GM19351 (cell line): Measurements from ENCODE around the gene RILP.

Source experiments
- ATAC-seq: cut with Tn5 transposase; IDR thresholded peaks from one replicate; pipeline ENCODE4 v1.9.1; 2021; ENCODE audit warnings: mild to moderate bottlenecking, moderate library complexity; ENCODE audit not compliant: unreplicated experiment

Gene RILP

DNA sequence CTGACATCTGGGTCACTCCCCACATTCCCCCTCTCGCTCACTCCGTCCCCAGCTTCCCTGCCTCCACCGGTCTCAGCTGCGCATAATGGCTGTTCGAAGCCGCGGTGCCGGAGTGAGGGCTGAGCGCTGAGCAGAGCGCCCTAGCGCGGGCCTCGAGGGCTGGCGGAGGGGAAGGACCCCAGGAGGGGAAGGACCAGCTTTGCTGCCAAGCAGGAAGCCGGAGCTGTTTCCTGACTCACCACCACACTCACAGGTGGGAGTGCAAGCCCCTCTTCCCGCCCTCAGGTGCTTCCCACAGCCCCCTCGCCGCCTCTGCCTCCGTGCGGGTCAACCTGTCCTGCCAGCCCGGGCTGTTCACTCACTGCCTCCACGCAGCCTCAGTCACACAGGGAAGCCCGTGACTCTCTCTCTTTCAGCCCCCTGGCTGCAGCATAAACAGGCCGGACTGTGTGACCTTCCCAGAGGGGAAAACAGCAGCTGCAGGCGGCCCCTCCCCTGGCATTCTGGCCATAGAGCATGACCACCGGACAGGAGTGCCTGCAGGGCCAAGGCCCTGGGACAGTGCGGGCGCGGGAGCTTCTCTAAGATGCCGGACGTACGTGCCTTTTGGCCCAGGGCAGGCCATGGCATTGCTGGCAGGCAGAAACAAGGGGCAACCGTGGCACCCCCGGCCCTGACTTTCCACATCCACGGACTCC is 44.7 kb downstream of the RILP start:
- no peak for ATAC-seq

DNA sequence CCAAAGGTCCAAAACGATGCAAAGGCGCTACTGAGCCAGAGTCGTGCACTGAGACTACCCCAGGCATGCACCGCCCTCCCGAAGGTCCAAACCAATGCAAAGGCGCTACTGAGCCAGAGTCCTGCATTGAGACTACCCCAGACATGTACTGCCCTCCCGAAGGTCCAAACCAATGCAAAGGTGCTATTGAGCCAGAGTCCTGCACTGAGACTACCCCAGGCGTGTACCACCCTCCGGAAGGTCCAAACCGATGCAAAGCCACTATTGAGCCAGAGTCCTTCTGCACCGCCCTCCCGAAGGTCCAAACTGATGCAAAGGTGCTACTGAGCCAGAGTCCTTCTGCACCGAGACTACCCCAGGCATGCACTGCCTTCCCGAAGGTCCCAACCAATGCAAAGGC is 48.1 kb downstream of the RILP start:
- no peak for ATAC-seq

DNA sequence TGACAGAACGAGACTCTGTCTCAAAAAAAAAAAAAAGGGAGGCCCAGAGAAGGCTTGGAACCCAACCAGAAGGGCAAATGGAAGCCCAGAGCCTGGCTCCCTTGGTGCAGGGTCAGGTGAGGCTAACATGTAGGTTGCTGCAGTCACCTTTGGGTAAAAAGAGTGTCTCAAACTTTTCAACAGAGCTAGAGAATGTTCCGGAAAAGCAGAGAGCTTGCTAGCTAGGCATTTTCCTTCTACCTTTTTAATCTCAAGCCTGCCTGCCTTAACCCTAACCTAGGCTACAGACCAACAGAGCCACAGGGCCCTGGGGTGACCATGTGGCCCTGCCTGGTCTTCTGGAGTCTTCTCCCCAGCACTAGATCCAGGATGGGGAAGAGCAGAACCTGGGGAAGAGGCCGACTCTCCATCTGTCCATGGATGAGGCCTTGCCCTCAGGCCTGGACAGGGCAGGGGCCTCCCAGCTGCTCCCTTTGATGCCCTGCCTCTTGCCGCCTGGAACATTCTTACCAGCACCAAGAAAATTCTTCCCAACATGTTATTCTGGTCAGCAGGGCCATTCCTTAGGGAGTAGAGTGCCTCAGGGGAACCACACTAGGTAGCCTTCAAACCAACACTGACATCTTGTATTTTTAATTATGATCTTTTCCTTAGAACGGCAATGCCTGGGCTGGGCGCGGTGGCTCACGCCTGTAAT is 51.1 kb downstream of the RILP start:
- ATAC-seq, result no peak

DNA sequence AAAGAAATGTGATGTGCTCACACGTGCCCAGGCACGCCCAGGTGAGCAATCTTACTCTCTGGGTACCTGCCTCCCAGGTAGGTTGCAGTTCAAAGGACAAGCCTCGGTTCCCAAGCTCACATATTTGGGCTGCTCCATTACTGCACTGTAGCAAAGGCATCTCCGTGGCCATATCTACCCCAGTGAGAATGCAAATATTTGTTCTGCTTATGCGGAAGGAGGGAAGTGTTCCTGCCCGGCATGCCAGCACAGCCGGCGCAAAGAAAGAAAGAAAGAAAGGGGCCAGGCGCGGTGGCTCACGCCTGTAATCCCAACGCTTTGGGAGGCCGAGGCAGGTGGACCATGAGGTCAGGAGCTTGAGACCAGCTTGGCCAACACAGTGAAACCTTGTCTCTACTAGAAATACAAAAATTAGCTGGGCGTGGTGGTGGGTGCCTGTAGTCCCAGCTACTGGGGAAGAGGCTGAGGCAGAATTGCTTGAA is 51.8 kb downstream of the RILP start:
- ATAC-seq, result no peak
